Ovary (tissue), 9 donors: ENCODE data around the gene BCAT1. TPM values are rescaled to one million over a fixed set of nuclear protein-coding genes. Genes with fewer than 3 reads are reported as not detected.

Experiments
- DNase-seq, 5 donors: peaks; one replicate each; pipeline ENCODE4 v3.0.0-alpha.2; 2019 to 2020
- H3K27ac ChIP-seq, 2 donors: fragments of 200-600 bp; one replicate each; pipeline versions ENCODE4 v1.5.1 to v1.8.0; 2019 to 2022
- H3K27me3 ChIP-seq: fragments of 200-600 bp; one replicate; pipeline ENCODE4 v1.8.0; 2022
- H3K36me3 ChIP-seq: fragments of 200-600 bp; sonication (generic); one replicate; pipeline ENCODE4 v1.5.1; 2019
- H3K4me1 ChIP-seq: one replicate; pipeline ENCODE4 v1.8.1; 2013; ENCODE audit warnings: mild to moderate bottlenecking, moderate library complexity; ENCODE audit not compliant: insufficient read depth
- H3K4me3 ChIP-seq: fragments of 200-600 bp; sonication (generic); one replicate; pipeline ENCODE4 v1.5.1; 2017
- H3K9me3 ChIP-seq, 2 donors: fragments of 200-600 bp in 1 of 2; sonication (generic) in 1 of 2; one replicate each; pipeline versions ENCODE4 v1.5.1 to v1.8.1; 2013 to 2019; ENCODE audit warnings: mild to moderate bottlenecking in 1 of 2, moderate library complexity in 1 of 2
- CTCF ChIP-seq, 3 donors: fragments of 450-650 bp in 2 of 3; fragments of 200-600 bp in 1 of 3; IDR thresholded peaks; one replicate each; pipeline versions ENCODE4 v1.5.1 to v1.8.0; 2016 to 2022; ENCODE audit warnings: antibody characterized with exemption in 3 of 3, mild to moderate bottlenecking in 1 of 3
- EP300 ChIP-seq: sonication (generic); formaldehyde crosslinking; IDR thresholded peaks from one replicate; pipeline ENCODE4 v1.6.1; 2017; ENCODE audit warnings: antibody characterized with exemption
- POLR2A ChIP-seq: fragments of 450-650 bp; IDR thresholded peaks from one replicate; pipeline ENCODE4 v1.6.1; 2017; ENCODE audit warnings: antibody characterized with exemption, mild to moderate bottlenecking, moderate library complexity
- whole genome bisulfite sequencing, 3 donors: extraction: QIAGEN DNeasy Blood & Tissue Kit in 1 of 3; methylation state at CpG; one replicate each; pipeline versions ENCODE4 v1.1.5 to v1.1.7; 2013 to 2017; 5-methylcytosine and 5-hydroxymethylcytosine counted together
- intact Hi-C, 4 donors: fragments of 100-400 bp; cut with DNase I; formaldehyde crosslinking; loops; one replicate each; pipeline versions ENCODE4 v1.11.0 to v1.15.1; 2022 to 2023
- polyA plus RNA-seq, 2 donors: library from polyadenylated mRNA; stranded (reverse); fragments of 200-250 nt in 1 of 2; fragments of 350-450 nt in 1 of 2; fragmentation: Illumina TruSeq in 1 of 2; extraction: RNeasy Lipid Tissue Mini Kit (QIAGEN cat#74804) in 1 of 2; gene quantifications; one replicate each; pipeline ENCODE4 v1.2.3, GENCODE V29; 2013 to 2014
- total RNA-seq, 7 donors: library from RNA; depleted of rRNA in 2 of 7; stranded (reverse); fragments of >200 nt in 2 of 7; fragmentation: NEBNext Ultra II Directional in 3 of 7; extraction: Animal tissue kit (Norgen Biotek cat#: 25700) in 3 of 7; gene quantifications; one replicate each; pipeline versions ENCODE4 v1.1.0 to v1.2.4, GENCODE V29; 2016 to 2023
- donor health status: DM: no; HTN: no; CAD: no; lungs with moderate emphysema.
- donor health status: DM: no; HTN: no; CAD: no.
- donor health status: Bipolar disorder and iron deficiency.
- donor health status: DM: yes; HTN: yes; CAD: no.
- donor health status: DM: no; HTN: no; CAD: no.
- donor health status: DM: yes; HTN: yes; CAD: no.

The BCAT1 gene
- total and polyA plus RNA-seq, 9 donors = 12.0 to 106 (median 31.7) TPM

- no peak overlapping the region for H3K4me3 ChIP-seq
- intact Hi-C loops = no loop called here
- H3K27ac ChIP-seq = no peak overlapping the region
- no peaks in the 10 kb centered on the region for H3K9me3 ChIP-seq
- 33 to 40% (median 38%) methylated on average over 3 of the region's 3 CpGs for WGBS, 3 donors
- H3K4me1 ChIP-seq = peaks cover 11% of the 10 kb centered on the region
- no peaks in the 10 kb centered on the region for H3K27me3 ChIP-seq
- TF ChIP-seq EP300 = no peak
- TF ChIP-seq POLR2A = no peak
- TF ChIP-seq CTCF (IDR thresholded peaks at IDR 0.05) = no peak
- H3K36me3 ChIP-seq = no peaks in the 10 kb centered on the region
- no peak for DNase-seq
Observed at GRCh38 chr12:24821691-24822090, 127.2 kb downstream of the BCAT1 start.

GRCh38 chr12:24820872-24821271 lies 128.0 kb downstream of the BCAT1 start:
- Histone ChIP-seq H3K27ac (no peak overlapping the region), H3K27me3 (no peaks in the 10 kb centered on the region), H3K36me3 (no peaks in the 10 kb centered on the region), H3K9me3 (no peaks in the 10 kb centered on the region), H3K4me3 (no peak overlapping the region), H3K4me1 (peaks cover 11% of the 10 kb centered on the region)
- TF ChIP-seq EP300 (no peak), CTCF (IDR thresholded peaks at IDR 0.05) (no peak), POLR2A (no peak)
- peak in 1 of 5 donors; percentile 46 for DNase-seq
- WGBS, 3 donors = 54 to 57% (median 54%) methylated on average over 5 of the region's 5 CpGs
- intact Hi-C loops = no loop called here

- intact Hi-C loops = no loop called here
- Histone ChIP-seq H3K4me3 (no peak overlapping the region), H3K27me3 (no peaks in the 10 kb centered on the region), H3K9me3 (no peaks in the 10 kb centered on the region), H3K4me1 (peaks cover 11% of the 10 kb centered on the region), H3K36me3 (no peaks in the 10 kb centered on the region), H3K27ac (no peak overlapping the region)
- DNase-seq = no peak
- TF ChIP-seq CTCF (IDR thresholded peaks at IDR 0.05) (no peak), EP300 (no peak), POLR2A (no peak)
- 94 to 99% (median 94%) methylated on average over 1 of the region's 1 CpG for WGBS, 3 donors
Observed at GRCh38 chr12:24818351-24818750, 130.6 kb downstream of the BCAT1 start.

- TF ChIP-seq EP300 = no peak
- TF ChIP-seq CTCF (IDR thresholded peaks at IDR 0.05) = no peak
- TF ChIP-seq POLR2A = no peak
- Histone ChIP-seq H3K4me1 (no peaks in the 10 kb centered on the region), H3K36me3 (no peaks in the 10 kb centered on the region), H3K4me3 (no peak overlapping the region), H3K27ac (no peak overlapping the region), H3K9me3 (no peaks in the 10 kb centered on the region), H3K27me3 (no peaks in the 10 kb centered on the region)
- no peak for DNase-seq
- intact Hi-C loops = no loop called here
- WGBS, 3 donors = 82 to 87% (median 85%) methylated on average over 1 of the region's 1 CpG
Observed at GRCh38 chr12:24815114-24815423, 133.8 kb downstream of the BCAT1 start.
